Measurements from ENCODE around the gene PRKG1.

The PRKG1 gene

GRCh38 chr10:51718804-51719291 is 644.6 kb downstream of the PRKG1 start:
- no peak overlapping the region for H3K9ac ChIP-seq (ENCODE audit: low read depth, low read length)
- no peaks in the 10 kb centered on the region for H3K36me3 ChIP-seq (ENCODE audit: insufficient read depth, low read length)
- ATAC-seq (ENCODE audit: insufficient read depth, low read depth) (no peak), DNase-seq (no peak)
- H4K20me1 ChIP-seq (ENCODE audit: insufficient read depth, low read length) = no peaks in the 10 kb centered on the region
- TF ChIP-seq CTCF (IDR thresholded peaks at IDR 0.05; ENCODE audit: borderline replicate concordance, extremely low read depth, low read length, poor library complexity, severe bottlenecking) (no peak), EZH2 (IDR thresholded peaks at IDR 0.05; ENCODE audit: borderline replicate concordance, low read depth, low read length, severe bottlenecking) (no peak)
- no peaks in the 10 kb centered on the region for H3K27me3 ChIP-seq (ENCODE audit: insufficient read depth, low read length, poor library complexity)
- H3K4me1 ChIP-seq (ENCODE audit: insufficient read depth, low read length) = no peaks in the 10 kb centered on the region
- H3K79me2 ChIP-seq (ENCODE audit: insufficient read depth, low read length) = no peaks in the 10 kb centered on the region
- H3K4me3 ChIP-seq (ENCODE audit: low read depth in 1 of 2, low read length in 2 of 2) = no peak overlapping the region
- no peaks in the 10 kb centered on the region for H3K9me3 ChIP-seq (ENCODE audit: insufficient read depth, low read length, severe bottlenecking)
- H2AFZ ChIP-seq (ENCODE audit: low read depth, low read length) = no peak overlapping the region
- no peak overlapping the region for H3K27ac ChIP-seq (ENCODE audit: low read length)
- no peak overlapping the region for H3K4me2 ChIP-seq (ENCODE audit: insufficient read depth, low read length)

- Histone ChIP-seq H4K20me1 (ENCODE audit: insufficient read depth, low read length) (no peaks in the 10 kb centered on the region), H3K27ac (ENCODE audit: low read length) (no peak overlapping the region), H2AFZ (ENCODE audit: low read depth, low read length) (no peak overlapping the region), H3K79me2 (ENCODE audit: insufficient read depth, low read length) (no peaks in the 10 kb centered on the region), H3K9me3 (ENCODE audit: insufficient read depth, low read length, severe bottlenecking) (no peaks in the 10 kb centered on the region), H3K4me1 (ENCODE audit: insufficient read depth, low read length) (no peaks in the 10 kb centered on the region), H3K27me3 (ENCODE audit: insufficient read depth, low read length, poor library complexity) (no peaks in the 10 kb centered on the region), H3K4me3 (ENCODE audit: low read depth in 1 of 2, low read length in 2 of 2) (no peak overlapping the region), H3K9ac (ENCODE audit: low read depth, low read length) (no peak overlapping the region), H3K4me2 (ENCODE audit: insufficient read depth, low read length) (no peak overlapping the region), H3K36me3 (ENCODE audit: insufficient read depth, low read length) (no peaks in the 10 kb centered on the region)
- no peak for ATAC-seq (ENCODE audit: insufficient read depth, low read depth)
- DNase-seq = no peak
- TF ChIP-seq CTCF (IDR thresholded peaks at IDR 0.05; ENCODE audit: borderline replicate concordance, extremely low read depth, low read length, poor library complexity, severe bottlenecking) (no peak), EZH2 (IDR thresholded peaks at IDR 0.05; ENCODE audit: borderline replicate concordance, low read depth, low read length, severe bottlenecking) (no peak)
Measured at GRCh38 chr10:51724038-51724437, 649.8 kb downstream of the PRKG1 start.

GRCh38 chr10:51729822-51730555 is 655.7 kb downstream of the PRKG1 start:
- Histone ChIP-seq H3K9ac (ENCODE audit: low read depth, low read length) (no peak overlapping the region), H3K27ac (ENCODE audit: low read length) (no peak overlapping the region), H3K4me3 (ENCODE audit: low read depth in 1 of 2, low read length in 2 of 2) (no peak overlapping the region), H3K4me1 (ENCODE audit: insufficient read depth, low read length) (no peaks in the 10 kb centered on the region), H3K36me3 (ENCODE audit: insufficient read depth, low read length) (no peaks in the 10 kb centered on the region), H4K20me1 (ENCODE audit: insufficient read depth, low read length) (no peaks in the 10 kb centered on the region), H3K4me2 (ENCODE audit: insufficient read depth, low read length) (no peak overlapping the region), H2AFZ (ENCODE audit: low read depth, low read length) (no peak overlapping the region), H3K9me3 (ENCODE audit: insufficient read depth, low read length, severe bottlenecking) (no peaks in the 10 kb centered on the region), H3K79me2 (ENCODE audit: insufficient read depth, low read length) (no peaks in the 10 kb centered on the region), H3K27me3 (ENCODE audit: insufficient read depth, low read length, poor library complexity) (no peaks in the 10 kb centered on the region)
- TF ChIP-seq CTCF (IDR thresholded peaks at IDR 0.05; ENCODE audit: borderline replicate concordance, extremely low read depth, low read length, poor library complexity, severe bottlenecking) (no peak), EZH2 (IDR thresholded peaks at IDR 0.05; ENCODE audit: borderline replicate concordance, low read depth, low read length, severe bottlenecking) (no peak)
- ATAC-seq (ENCODE audit: insufficient read depth, low read depth) (no peak), DNase-seq (no peak)
